ENCODE data around the gene NUMB. TPM values are rescaled to one million over a fixed set of nuclear protein-coding genes. Genes with fewer than 3 reads are reported as not detected.

Gene NUMB
- total and polyA plus RNA-seq, 2 donors (not counting 3 experiments of a cell fraction or from before 2014, with no cell fraction given): 128 to 164 TPM

- Histone ChIP-seq H3K9me3 (replicated peaks; ENCODE audit: control insufficient read depth, insufficient read depth, low read length) (no peaks in the 10 kb centered on the region), H3K27me3 (ENCODE audit: control insufficient read depth in 2 of 2, insufficient read depth in 2 of 2, low read length in 2 of 2) (no peaks in the 10 kb centered on the region), H3K4me3 (replicated peaks in 1 of 3; ENCODE audit: insufficient read depth in 1 of 3, low read depth in 1 of 3, low read length in 3 of 3) (no peak overlapping the region), H3K9ac (replicated peaks; ENCODE audit: extremely low read depth, insufficient read depth, low read length) (no peak overlapping the region), H3K4me1 (ENCODE audit: control insufficient read depth, extremely low read depth, insufficient read depth, low read length) (no peaks in the 10 kb centered on the region), H3K4me2 (ENCODE audit: insufficient read depth, low read length) (no peak overlapping the region), H3K27ac (ENCODE audit: insufficient read depth, low read depth, low read length) (no peak overlapping the region), H3K79me2 (ENCODE audit: control insufficient read depth, insufficient read depth, low read length) (no peaks in the 10 kb centered on the region), H4K20me1 (replicated peaks; ENCODE audit: control insufficient read depth, extremely low read depth, insufficient read depth, low read length) (no peaks in the 10 kb centered on the region), H3K36me3 (ENCODE audit: control insufficient read depth in 2 of 2, extremely low read depth in 1 of 2, insufficient read depth in 2 of 2, low read length in 2 of 2) (no peaks in the 10 kb centered on the region), H3K9me1 (replicated peaks; ENCODE audit: control insufficient read depth, extremely low read depth, insufficient read depth, low read length) (no peaks in the 10 kb centered on the region), H2AFZ (ENCODE audit: low read depth, low read length) (no peak overlapping the region)
- intact Hi-C loops (cut with micrococcal nuclease) (no loop called here), dilution Hi-C loops (cut with MboI; ENCODE audit: extremely low pct_ligation_motif_present, low sequenced_read_pairs) (no loop called here)
- TF ChIP-seq JUN (IDR thresholded peaks at IDR 0.05; ENCODE audit: borderline replicate concordance, insufficient read depth, insufficient read length, low read depth) (no peak), FOS (IDR thresholded peaks at IDR 0.05; ENCODE audit: borderline replicate concordance, insufficient read depth, low read length) (no peak), MAX (IDR thresholded peaks at IDR 0.05; ENCODE audit: insufficient read depth, insufficient read length) (no peak), CTCF (IDR thresholded peaks at IDR 0.05; ENCODE audit: extremely low read depth in 1 of 2, insufficient read depth in 1 of 2, low read depth in 1 of 2, low read length in 2 of 2) (no peak), EZH2 (IDR thresholded peaks at IDR 0.05; ENCODE audit: borderline replicate concordance, low read depth, low read length, severe bottlenecking) (no peak), POLR2AphosphoS5 (IDR thresholded peaks at IDR 0.05; ENCODE audit: insufficient read depth, low read depth, low read length) (no peak), POLR2A (IDR thresholded peaks at IDR 0.05; ENCODE audit: low read depth, low read length) (no peak), GATA2 (IDR thresholded peaks at IDR 0.05; ENCODE audit: insufficient read depth, insufficient read length, low read depth, low read length) (no peak), MYC (IDR thresholded peaks at IDR 0.05; ENCODE audit: low read depth, low read length) (no peak)
- BruUV-seq (replicated peaks): no TSS peak
- FAIRE-seq (no peak), DNase-seq (ENCODE audit: low read depth, low spot score) (no peak)
- CTCF ChIA-PET: interaction anchor here (3.3 to 4.5 kb wide), 2 partner anchors 182 to 305 kb away, joined by 11 to 22 read pairs; no protein-coding TSS in a partner anchor
- POLR2A ChIA-PET: no interaction called here
Measured at GRCh38 chr14:73477618-73478266, 19.4 kb upstream of the NUMB start.

Data from endothelial cell of umbilical vein (primary cell).